Ureter (tissue), 1 donor: Measurements from ENCODE around the gene OR4F29. TPM values are rescaled to one million over a fixed set of nuclear protein-coding genes. Genes with fewer than 3 reads are reported as not detected.
"Not testable (repeated sequence)": the region's sequence is repeated elsewhere in the genome, so short reads cannot be mapped to it uniquely, and the experiment has no call there.

ENCODE experiments used
- DNase-seq: peaks from one replicate; pipeline ENCODE4 v3.0.0-alpha.2; 2020; ENCODE audit warnings: low spot score
- total RNA-seq: library from RNA; stranded (reverse); gene quantifications from one replicate; pipeline ENCODE4 v1.2.4, GENCODE V29; 2023
- donor health status: DM: yes; HTN: yes; CAD: no.

OR4F29 gene, protein sequence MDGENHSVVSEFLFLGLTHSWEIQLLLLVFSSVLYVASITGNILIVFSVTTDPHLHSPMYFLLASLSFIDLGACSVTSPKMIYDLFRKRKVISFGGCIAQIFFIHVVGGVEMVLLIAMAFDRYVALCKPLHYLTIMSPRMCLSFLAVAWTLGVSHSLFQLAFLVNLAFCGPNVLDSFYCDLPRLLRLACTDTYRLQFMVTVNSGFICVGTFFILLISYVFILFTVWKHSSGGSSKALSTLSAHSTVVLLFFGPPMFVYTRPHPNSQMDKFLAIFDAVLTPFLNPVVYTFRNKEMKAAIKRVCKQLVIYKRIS
- total RNA-seq = not detected

GRCh38 chr1:451578-451977 lies at the start of gene OR4F29:
OR4F29 (minus strand) TSS chr1:451678; CDS start chr1:451678, 0 bp downstream.
- DNase-seq = not testable (repeated sequence)

Other genes with a start within 250 kb of the OR4F29 start
- gene OR4F16, start 235.0 kb upstream of the OR4F29 start, total RNA-seq = not detected